Astrocyte (in vitro differentiated cells and primary cell): ENCODE data around the gene NINJ1. TPM values are rescaled to one million over a fixed set of nuclear protein-coding genes. Genes with fewer than 3 reads are reported as not detected.

Experiments used
- DNase-seq: peaks from one replicate; pipeline ENCODE4 v3.0.0-alpha.2; 2010; ENCODE audit warnings: low read depth
- FAIRE-seq: peaks from 2 replicates; lab custom pipeline; 2011; peaks lifted over from hg19 to GRCh38; lab: Jason Lieb, UNC
- H2AFZ ChIP-seq: 2 replicates; pipeline ENCODE4 v1.6.0; 2012; ENCODE audit warnings: low read depth, low read length, inconsistent platforms
- H3K27ac ChIP-seq: 2 replicates; pipeline ENCODE4 v1.5.1; 2011; ENCODE audit warnings: low read depth, low read length, inconsistent platforms
- H3K27me3 ChIP-seq: 2 replicates; pipeline ENCODE4 v1.6.0; 2011; ENCODE audit warnings: low read length, inconsistent platforms; ENCODE audit not compliant: insufficient read depth
- H3K36me3 ChIP-seq: 2 replicates; pipeline ENCODE4 v1.5.1; 2011; ENCODE audit warnings: low read length, inconsistent platforms; ENCODE audit not compliant: insufficient read depth
- H3K4me1 ChIP-seq: 2 replicates; pipeline ENCODE4 v1.5.1; 2011; ENCODE audit warnings: low read length, inconsistent platforms; ENCODE audit not compliant: insufficient read depth
- H3K4me2 ChIP-seq: 2 replicates; pipeline ENCODE4 v1.6.0; 2012; ENCODE audit warnings: low read length, inconsistent platforms
- H3K4me3 ChIP-seq: 2 replicates; pipeline ENCODE4 v1.5.1; 2011; ENCODE audit warnings: low read depth, mild to moderate bottlenecking, low read length, inconsistent platforms; ENCODE audit not compliant: insufficient read depth
- H3K79me2 ChIP-seq: 2 replicates; pipeline ENCODE4 v1.6.0; 2012; ENCODE audit warnings: mild to moderate bottlenecking, low read length, inconsistent platforms; ENCODE audit not compliant: insufficient read depth
- H3K9ac ChIP-seq: 2 replicates; pipeline ENCODE4 v1.6.0; 2012; ENCODE audit warnings: mild to moderate bottlenecking, low read length, inconsistent platforms
- H3K9me3 ChIP-seq: 2 replicates; pipeline ENCODE4 v1.5.1; 2012; ENCODE audit warnings: low read depth, mild to moderate bottlenecking, low read length, inconsistent platforms; ENCODE audit not compliant: insufficient read depth
- H4K20me1 ChIP-seq: 2 replicates; pipeline ENCODE4 v1.6.0; 2012; ENCODE audit warnings: low read length, inconsistent platforms; ENCODE audit not compliant: insufficient read depth
- H3K27ac Mint-ChIP-seq: one replicate; pipeline ENCODE4 v1.8.0; 2021; ENCODE audit warnings: mild to moderate bottlenecking, mixed read lengths; ENCODE audit not compliant: unreplicated experiment
- H3K27me3 Mint-ChIP-seq: one replicate; pipeline ENCODE4 v1.8.0; 2021; ENCODE audit warnings: low read depth, mixed read lengths; ENCODE audit not compliant: unreplicated experiment
- H3K36me3 Mint-ChIP-seq: one replicate; pipeline ENCODE4 v1.8.0; 2021; ENCODE audit warnings: low read depth, mixed read lengths; ENCODE audit not compliant: unreplicated experiment
- H3K4me1 Mint-ChIP-seq: one replicate; pipeline ENCODE4 v1.8.0; 2021; ENCODE audit warnings: low read depth, mixed read lengths; ENCODE audit not compliant: unreplicated experiment
- H3K4me3 Mint-ChIP-seq: one replicate; pipeline ENCODE4 v1.8.0; 2021; ENCODE audit warnings: mild to moderate bottlenecking, moderate library complexity, mixed read lengths; ENCODE audit not compliant: unreplicated experiment
- H3K9me3 Mint-ChIP-seq: one replicate; pipeline ENCODE4 v1.8.0; 2021; ENCODE audit warnings: mild to moderate bottlenecking, mixed read lengths; ENCODE audit not compliant: unreplicated experiment
- EZH2 ChIP-seq: IDR thresholded peaks from 2 replicates; pipeline ENCODE4 v1.6.1; 2012; ENCODE audit warnings: mild to moderate bottlenecking, low read length, inconsistent platforms; ENCODE audit not compliant: insufficient read depth
- total RNA-seq: library from RNA; stranded (reverse); gene quantifications from 2 replicates; pipeline ENCODE4 v1.2.1, GENCODE V29; 2021
- TF ChIP-seq, protein P1 (sequence below): IDR thresholded peaks from 2 replicates; pipeline ENCODE4 v1.5.1; 2011; ENCODE audit warnings: low read depth, mild to moderate bottlenecking, inconsistent platforms, low read length, moderate library complexity; ENCODE audit not compliant: insufficient read depth

The NINJ1 gene
- total RNA-seq, 1 donor from 2014 or later = 28.3 TPM

GRCh38 chr9:93182572-93182971, 48.5 kb upstream of the NINJ1 start:
- Mint-ChIP-seq H3K27ac (no peak overlapping the region), H3K27me3 (peaks cover 74% of the 10 kb centered on the region), H3K4me3 (no peak overlapping the region), H3K36me3 (no peaks in the 10 kb centered on the region), H3K9me3 (peaks cover 5% of the 10 kb centered on the region), H3K4me1 (no peaks in the 10 kb centered on the region)
- Histone ChIP-seq H3K9ac (no peak overlapping the region), H3K79me2 (no peaks in the 10 kb centered on the region), H3K4me1 (no peaks in the 10 kb centered on the region), H3K36me3 (no peaks in the 10 kb centered on the region), H2AFZ (no peak overlapping the region), H3K27ac (no peak overlapping the region), H3K9me3 (no peaks in the 10 kb centered on the region), H3K4me2 (no peak overlapping the region), H3K4me3 (no peak overlapping the region), H4K20me1 (no peaks in the 10 kb centered on the region), H3K27me3 (peaks cover 35% of the 10 kb centered on the region)
- no peak for DNase-seq
- no peak for FAIRE-seq
- TF ChIP-seq, protein P1, sequence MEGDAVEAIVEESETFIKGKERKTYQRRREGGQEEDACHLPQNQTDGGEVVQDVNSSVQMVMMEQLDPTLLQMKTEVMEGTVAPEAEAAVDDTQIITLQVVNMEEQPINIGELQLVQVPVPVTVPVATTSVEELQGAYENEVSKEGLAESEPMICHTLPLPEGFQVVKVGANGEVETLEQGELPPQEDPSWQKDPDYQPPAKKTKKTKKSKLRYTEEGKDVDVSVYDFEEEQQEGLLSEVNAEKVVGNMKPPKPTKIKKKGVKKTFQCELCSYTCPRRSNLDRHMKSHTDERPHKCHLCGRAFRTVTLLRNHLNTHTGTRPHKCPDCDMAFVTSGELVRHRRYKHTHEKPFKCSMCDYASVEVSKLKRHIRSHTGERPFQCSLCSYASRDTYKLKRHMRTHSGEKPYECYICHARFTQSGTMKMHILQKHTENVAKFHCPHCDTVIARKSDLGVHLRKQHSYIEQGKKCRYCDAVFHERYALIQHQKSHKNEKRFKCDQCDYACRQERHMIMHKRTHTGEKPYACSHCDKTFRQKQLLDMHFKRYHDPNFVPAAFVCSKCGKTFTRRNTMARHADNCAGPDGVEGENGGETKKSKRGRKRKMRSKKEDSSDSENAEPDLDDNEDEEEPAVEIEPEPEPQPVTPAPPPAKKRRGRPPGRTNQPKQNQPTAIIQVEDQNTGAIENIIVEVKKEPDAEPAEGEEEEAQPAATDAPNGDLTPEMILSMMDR = no peak
- no peak for TF ChIP-seq EZH2

DNA sequence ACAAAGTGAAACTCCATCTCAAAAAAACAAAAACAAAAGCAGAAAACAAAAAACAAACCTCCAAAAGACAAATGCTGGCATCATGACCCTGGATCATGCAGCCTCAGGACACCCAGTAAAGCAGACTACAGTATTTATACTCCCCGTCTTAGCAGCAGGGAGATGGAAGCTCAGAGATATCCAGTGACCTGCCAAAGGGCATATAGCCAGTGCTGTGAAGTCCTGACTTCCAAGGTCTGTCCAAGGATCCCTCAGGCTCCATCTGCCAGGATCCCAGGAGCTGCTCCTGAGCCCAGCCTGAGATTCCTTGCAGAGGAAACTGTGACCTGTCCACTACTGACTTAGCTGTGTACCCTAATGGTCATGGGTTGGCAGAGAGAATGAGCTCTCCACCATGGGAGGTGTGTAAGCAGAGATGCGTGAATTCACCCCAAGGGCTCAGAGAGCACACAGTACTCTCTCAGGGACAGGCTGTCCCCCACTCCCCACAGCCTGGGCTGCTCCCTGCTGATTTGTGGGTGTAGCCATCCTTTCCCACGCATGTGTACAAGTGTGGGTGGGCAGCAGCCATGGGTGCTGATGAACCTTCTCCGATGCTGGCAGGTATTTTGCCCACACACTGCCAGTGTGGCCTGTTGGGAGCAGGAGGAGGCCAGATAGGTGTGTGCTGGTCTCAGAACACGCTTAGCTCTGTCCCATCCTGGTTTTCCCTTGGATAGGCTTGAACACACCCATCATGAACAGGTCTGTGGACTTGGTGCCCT, 47.8 kb upstream of the NINJ1 start:
- Mint-ChIP-seq H3K9me3 (peaks cover 5% of the 10 kb centered on the region), H3K27me3 (peaks cover 67% of the 10 kb centered on the region), H3K36me3 (no peaks in the 10 kb centered on the region), H3K4me1 (no peaks in the 10 kb centered on the region), H3K27ac (no peak overlapping the region), H3K4me3 (no peak overlapping the region)
- Histone ChIP-seq H3K27ac (no peak overlapping the region), H3K4me2 (no peak overlapping the region), H3K4me1 (no peaks in the 10 kb centered on the region), H3K9me3 (no peaks in the 10 kb centered on the region), H3K9ac (no peak overlapping the region), H3K79me2 (no peaks in the 10 kb centered on the region), H3K4me3 (no peak overlapping the region), H4K20me1 (no peaks in the 10 kb centered on the region), H3K36me3 (no peaks in the 10 kb centered on the region), H3K27me3 (peaks cover 29% of the 10 kb centered on the region), H2AFZ (no peak overlapping the region)
- FAIRE-seq (no peak), DNase-seq (no peak)
- TF ChIP-seq, protein P1 = no peak
- no peak for TF ChIP-seq EZH2

DNA sequence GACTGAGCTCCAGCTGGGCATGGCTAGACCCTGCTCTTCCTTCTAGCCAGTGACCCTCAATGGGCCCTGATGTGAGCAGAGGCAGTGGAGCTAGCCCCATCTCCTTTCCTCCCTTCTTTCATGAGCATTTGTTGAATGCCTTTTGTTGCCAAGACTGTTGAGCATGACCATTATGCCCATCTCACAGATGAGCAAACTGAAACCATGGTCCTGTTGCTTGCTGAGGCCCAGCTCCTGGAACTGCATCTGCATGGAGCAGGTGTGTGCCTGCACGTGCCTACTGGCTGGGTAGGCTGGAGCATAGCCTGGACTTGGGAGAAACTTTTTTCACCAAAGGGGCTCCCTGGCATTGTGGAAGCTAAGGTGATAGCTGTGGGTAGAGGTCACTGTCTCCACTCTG, 46.9 kb upstream of the NINJ1 start:
- peaks cover 5% of the 10 kb centered on the region for H3K9me3 Mint-ChIP-seq
- H3K79me2 ChIP-seq = no peaks in the 10 kb centered on the region

More for the DNA sequence above, 46.9 kb upstream of the NINJ1 start:
- no peak overlapping the region for H3K4me3 ChIP-seq
- no peaks in the 10 kb centered on the region for H3K9me3 ChIP-seq
- no peak overlapping the region for H3K4me3 Mint-ChIP-seq
- no peak overlapping the region for H2AFZ ChIP-seq
- H3K27ac ChIP-seq = no peak overlapping the region
- no peaks in the 10 kb centered on the region for H3K36me3 ChIP-seq
- no peaks in the 10 kb centered on the region for H3K4me1 ChIP-seq
- H3K27me3 ChIP-seq = peaks cover 27% of the 10 kb centered on the region
- no peaks in the 10 kb centered on the region for H3K4me1 Mint-ChIP-seq
- DNase-seq (no peak), FAIRE-seq (no peak)
- no peaks in the 10 kb centered on the region for H3K36me3 Mint-ChIP-seq
- H4K20me1 ChIP-seq = no peaks in the 10 kb centered on the region
- H3K27me3 Mint-ChIP-seq = peaks cover 59% of the 10 kb centered on the region
- no peak overlapping the region for H3K9ac ChIP-seq
- H3K27ac Mint-ChIP-seq = no peak overlapping the region
- TF ChIP-seq EZH2 = no peak
- TF ChIP-seq, protein P1 = no peak
- no peak overlapping the region for H3K4me2 ChIP-seq
